GM04503 (cell line): ENCODE measurements around the gene TRIM14.
"Not testable (repeated sequence)": the region's sequence is repeated elsewhere in the genome, so short reads cannot be mapped to it uniquely, and the experiment has no call there.

Experiments used
- DNase-seq: peaks from one replicate; pipeline ENCODE4 v3.0.0-alpha.2; 2012; ENCODE audit warnings: low read depth

Gene TRIM14

GRCh38 chr9:98142182-98142907, 23.3 kb upstream of the TRIM14 start:
- DNase-seq: no peak

GRCh38 chr9:98140503-98140902, 21.5 kb upstream of the TRIM14 start:
- DNase-seq: no peak

- DNase-seq: no peak
Measured at GRCh38 chr9:98136489-98136888, 17.5 kb upstream of the TRIM14 start.

- no peak for DNase-seq
Measured at GRCh38 chr9:98135938-98136337, 16.9 kb upstream of the TRIM14 start.

- no peak for DNase-seq
Measured at GRCh38 chr9:98135558-98135934, 16.5 kb upstream of the TRIM14 start.

- DNase-seq: no peak
Measured at GRCh38 chr9:98134702-98135557, 15.9 kb upstream of the TRIM14 start.

GRCh38 chr9:98132806-98133631, 14.0 kb upstream of the TRIM14 start:
- DNase-seq: no peak

GRCh38 chr9:98132158-98132557, 13.1 kb upstream of the TRIM14 start:
- no peak for DNase-seq

- no peak for DNase-seq
Measured at GRCh38 chr9:98130576-98131228, 11.7 kb upstream of the TRIM14 start.

GRCh38 chr9:98130060-98130459, 11.0 kb upstream of the TRIM14 start:
- DNase-seq: not testable (repeated sequence)

- no peak for DNase-seq
Measured at GRCh38 chr9:98129451-98129881, 10.4 kb upstream of the TRIM14 start.

- no peak for DNase-seq
Measured at GRCh38 chr9:98128316-98128715, 9.3 kb upstream of the TRIM14 start.

- no peak for DNase-seq
Measured at GRCh38 chr9:98127226-98127625, 8.2 kb upstream of the TRIM14 start.

GRCh38 chr9:98124637-98125426, 5.8 kb upstream of the TRIM14 start:
- DNase-seq: no peak

- not testable (repeated sequence) for DNase-seq
Measured at GRCh38 chr9:98124091-98124490, 5.1 kb upstream of the TRIM14 start.

GRCh38 chr9:98121058-98121457, 2.0 kb upstream of the TRIM14 start:
- no peak for DNase-seq

GRCh38 chr9:98120476-98120875, 1.5 kb upstream of the TRIM14 start:
- DNase-seq: no peak

- no peak for DNase-seq
Measured at GRCh38 chr9:98117984-98118639, 910 bp downstream of the TRIM14 start.

- not testable (repeated sequence) for DNase-seq
Measured at GRCh38 chr9:98117097-98117496, 1.9 kb downstream of the TRIM14 start.

GRCh38 chr9:98109052-98109451, 10.0 kb downstream of the TRIM14 start:
- DNase-seq: no peak
